Esophagus squamous epithelium (tissue), 4 donors: Measurements from ENCODE around the gene SERTAD1.

ENCODE experiments used
- CTCF ChIP-seq, 6 experiments: fragments of 450-650 bp in 4 of 6; fragments of 200-600 bp in 2 of 6; sonication (generic) in 2 of 6; IDR thresholded peaks; one replicate each; pipeline ENCODE4 v1.5.1; 2016 to 2019; ENCODE audit warnings: antibody characterized with exemption in 6 of 6, mild to moderate bottlenecking in 4 of 6, moderate library complexity in 4 of 6
- POLR2A ChIP-seq, 4 donors: fragments of 450-650 bp; IDR thresholded peaks; one replicate each; pipeline ENCODE4 v1.6.1; 2017; ENCODE audit warnings: antibody characterized with exemption in 4 of 4, mild to moderate bottlenecking in 4 of 4, moderate library complexity in 3 of 4

- TF ChIP-seq CTCF (IDR thresholded peaks at IDR 0.05), result no peak
- TF ChIP-seq POLR2A (IDR thresholded peaks at IDR 0.05), result no peak
Observed at GRCh38 chr19:40392123-40392522, 33.7 kb downstream of the SERTAD1 start.
